ELF-1 (cell line): ENCODE data around the gene CKM.
"Not testable (repeated sequence)": the region's sequence is repeated elsewhere in the genome, so short reads cannot be mapped to it uniquely, and the experiment has no call there.

ENCODE experiments used
- DNase-seq: peaks from one replicate; pipeline ENCODE4 v3.0.0-alpha.2; 2016; ENCODE audit warnings: low read depth, low spot score

Gene CKM

GRCh38 chr19:45291834-45292233, 30.8 kb downstream of the CKM start:
- DNase-seq = no peak

- no peak for DNase-seq
Measured at GRCh38 chr19:45290381-45290931, 32.2 kb downstream of the CKM start.

- no peak for DNase-seq
Measured at GRCh38 chr19:45283443-45284033, 39.1 kb downstream of the CKM start.

GRCh38 chr19:45280471-45280961, 42.2 kb downstream of the CKM start:
- peak; percentile 69 for DNase-seq

- DNase-seq = no peak
Measured at GRCh38 chr19:45279587-45280192, 43.0 kb downstream of the CKM start.

GRCh38 chr19:45278087-45278486, 44.6 kb downstream of the CKM start:
- no peak for DNase-seq

GRCh38 chr19:45276284-45276687, 46.4 kb downstream of the CKM start:
- DNase-seq = no peak

- no peak for DNase-seq
Measured at GRCh38 chr19:45275370-45275971, 47.2 kb downstream of the CKM start.

- DNase-seq = no peak
Measured at GRCh38 chr19:45273521-45273855, 49.2 kb downstream of the CKM start.

GRCh38 chr19:45271735-45272108, 51.0 kb downstream of the CKM start:
- DNase-seq = no peak

- DNase-seq = no peak
Measured at GRCh38 chr19:45271098-45271734, 51.5 kb downstream of the CKM start.

GRCh38 chr19:45269939-45270338, 52.7 kb downstream of the CKM start:
- DNase-seq = not testable (repeated sequence)

GRCh38 chr19:45267296-45267695, 55.4 kb downstream of the CKM start:
- DNase-seq = no peak

- no peak for DNase-seq
Measured at GRCh38 chr19:45265375-45265774, 57.3 kb downstream of the CKM start.

GRCh38 chr19:45264781-45265317, 57.8 kb downstream of the CKM start:
- no peak for DNase-seq

- no peak for DNase-seq
Measured at GRCh38 chr19:45263013-45263412, 59.7 kb downstream of the CKM start.

GRCh38 chr19:45262570-45262969, 60.1 kb downstream of the CKM start:
- no peak for DNase-seq

- no peak for DNase-seq
Measured at GRCh38 chr19:45258862-45259261, 63.8 kb downstream of the CKM start.

GRCh38 chr19:45256836-45257235, 65.8 kb downstream of the CKM start:
- DNase-seq = no peak
